BE2C (cell line): Measurements from ENCODE around the gene ADCK1.
A peak's percentile ranks its signal among the peaks of the same experiment; 100 is the strongest.
"Not testable (repeated sequence)": the region's sequence is repeated elsewhere in the genome, so short reads cannot be mapped to it uniquely, and the experiment has no call there.

ENCODE experiments used
- DNase-seq: peaks from one replicate; pipeline ENCODE4 v3.0.0-alpha.2; 2020
- H3K27me3 ChIP-seq: fragments of 250-450 bp; sonication (Bioruptor Pico); 2 replicates; pipeline ENCODE4 v1.5.1; 2020; ENCODE audit warnings: mild to moderate bottlenecking
- H3K36me3 ChIP-seq: fragments of 250-450 bp; sonication (Bioruptor Pico); 2 replicates; pipeline ENCODE4 v1.5.1; 2020; ENCODE audit warnings: mild to moderate bottlenecking
- H3K4me1 ChIP-seq: fragments of 250-450 bp; sonication (Bioruptor Pico); 2 replicates; pipeline ENCODE4 v1.5.1; 2020
- H3K4me3 ChIP-seq: 2 replicates; pipeline ENCODE4 v1.5.1; 2011; ENCODE audit warnings: low read depth, low read length
- H3K9me3 ChIP-seq: fragments of 250-450 bp; sonication (Bioruptor Pico); 2 replicates; pipeline ENCODE4 v1.5.1; 2020
- TF ChIP-seq, protein P1 (sequence below): IDR thresholded peaks from 2 replicates; pipeline ENCODE4 v1.5.1; 2012; ENCODE audit warnings: mild to moderate bottlenecking, low read depth, low read length

Gene ADCK1

DNA sequence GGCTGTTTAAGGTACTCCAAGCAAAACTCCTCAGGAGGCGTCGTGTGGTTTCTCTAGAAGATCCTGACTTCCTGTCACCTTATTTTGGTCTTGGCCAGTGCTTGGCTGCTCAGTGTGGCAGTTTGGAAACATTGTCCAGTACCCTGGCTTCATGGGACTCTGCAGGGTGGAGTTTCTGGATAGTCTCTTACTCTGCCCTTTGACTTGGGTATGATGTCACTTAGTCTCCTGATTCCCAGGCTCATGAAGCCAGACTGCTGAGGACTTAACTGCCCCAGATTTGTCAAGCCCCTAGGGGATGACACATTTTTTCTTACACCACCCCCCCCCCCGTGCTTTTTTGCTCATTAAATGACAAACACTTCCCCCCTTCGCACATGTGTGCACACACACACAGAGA lies 82.7 kb downstream of the ADCK1 start:
- TF ChIP-seq, protein P1, sequence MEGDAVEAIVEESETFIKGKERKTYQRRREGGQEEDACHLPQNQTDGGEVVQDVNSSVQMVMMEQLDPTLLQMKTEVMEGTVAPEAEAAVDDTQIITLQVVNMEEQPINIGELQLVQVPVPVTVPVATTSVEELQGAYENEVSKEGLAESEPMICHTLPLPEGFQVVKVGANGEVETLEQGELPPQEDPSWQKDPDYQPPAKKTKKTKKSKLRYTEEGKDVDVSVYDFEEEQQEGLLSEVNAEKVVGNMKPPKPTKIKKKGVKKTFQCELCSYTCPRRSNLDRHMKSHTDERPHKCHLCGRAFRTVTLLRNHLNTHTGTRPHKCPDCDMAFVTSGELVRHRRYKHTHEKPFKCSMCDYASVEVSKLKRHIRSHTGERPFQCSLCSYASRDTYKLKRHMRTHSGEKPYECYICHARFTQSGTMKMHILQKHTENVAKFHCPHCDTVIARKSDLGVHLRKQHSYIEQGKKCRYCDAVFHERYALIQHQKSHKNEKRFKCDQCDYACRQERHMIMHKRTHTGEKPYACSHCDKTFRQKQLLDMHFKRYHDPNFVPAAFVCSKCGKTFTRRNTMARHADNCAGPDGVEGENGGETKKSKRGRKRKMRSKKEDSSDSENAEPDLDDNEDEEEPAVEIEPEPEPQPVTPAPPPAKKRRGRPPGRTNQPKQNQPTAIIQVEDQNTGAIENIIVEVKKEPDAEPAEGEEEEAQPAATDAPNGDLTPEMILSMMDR, result no peak
- H3K36me3 ChIP-seq, result no peaks in the 10 kb centered on the region
- H3K4me3 ChIP-seq, result peak overlapping the region; percentile 25
- no peaks in the 10 kb centered on the region for H3K27me3 ChIP-seq
- no peaks in the 10 kb centered on the region for H3K9me3 ChIP-seq
- DNase-seq, result peak; percentile 53
- H3K4me1 ChIP-seq, result peaks cover 37% of the 10 kb centered on the region

DNA sequence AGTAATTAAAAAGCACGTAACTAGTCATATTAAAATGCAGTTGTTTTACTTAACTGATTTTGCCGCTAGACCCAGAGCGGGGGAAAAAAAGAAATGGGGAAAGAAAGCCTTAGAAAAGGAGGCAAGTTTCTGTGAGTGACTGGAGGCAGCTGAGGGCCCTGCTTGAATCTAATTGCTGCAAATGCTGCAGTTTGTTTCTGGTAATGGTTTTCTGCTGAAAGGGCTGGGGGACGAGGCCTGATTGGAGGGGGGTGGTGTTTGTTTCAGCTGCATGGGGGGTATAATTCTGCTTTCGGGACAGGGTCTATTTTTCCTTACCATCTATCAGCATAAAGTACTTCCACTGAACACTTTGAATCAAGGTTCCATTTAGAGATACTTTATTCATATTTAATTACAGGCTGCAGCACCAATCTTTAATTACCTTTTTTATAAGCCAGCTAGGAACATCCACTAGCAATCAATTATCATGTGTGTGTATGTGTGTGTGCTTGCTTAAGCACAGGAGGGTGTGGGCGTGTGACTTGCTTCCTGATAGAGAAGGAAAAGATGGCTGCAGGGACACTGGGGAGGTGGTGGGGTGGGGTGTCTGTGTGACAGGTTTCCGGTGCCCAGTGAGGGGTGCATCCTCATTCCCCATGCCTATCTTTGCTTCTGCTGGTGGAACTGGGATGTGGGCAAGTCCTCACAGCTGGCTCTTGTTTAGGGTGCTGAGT lies 83.4 kb downstream of the ADCK1 start:
- DNase-seq, result peak; percentile 26
- TF ChIP-seq, protein P1, result no peak
- no peak overlapping the region; the same call in 1 of the 2 replicates for H3K4me3 ChIP-seq
- no peaks in the 10 kb centered on the region for H3K9me3 ChIP-seq
- peaks cover 37% of the 10 kb centered on the region for H3K4me1 ChIP-seq
- no peaks in the 10 kb centered on the region for H3K27me3 ChIP-seq
- H3K36me3 ChIP-seq, result no peaks in the 10 kb centered on the region

DNA sequence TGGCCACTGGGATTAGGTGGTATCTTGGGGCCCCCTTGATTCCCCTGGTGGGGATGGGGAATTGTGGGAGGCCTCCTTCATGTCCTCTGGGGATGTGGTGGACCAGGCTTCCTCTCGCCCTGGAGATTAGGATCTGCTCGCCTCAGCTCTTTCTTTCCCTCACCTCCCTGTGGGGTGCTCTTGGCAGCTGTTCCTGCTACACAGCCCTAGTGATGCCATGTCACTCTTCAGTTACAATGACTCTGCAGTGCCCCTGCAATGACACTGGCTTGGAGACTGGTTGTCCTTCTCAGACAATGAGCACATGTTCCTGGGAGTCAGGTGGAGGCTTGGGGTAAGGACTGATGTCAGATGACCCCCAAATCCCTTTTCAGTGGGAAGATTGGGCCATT lies 83.9 kb downstream of the ADCK1 start:
- peaks cover 37% of the 10 kb centered on the region for H3K4me1 ChIP-seq
- peak; percentile 24 for DNase-seq
- no peaks in the 10 kb centered on the region for H3K27me3 ChIP-seq
- no peaks in the 10 kb centered on the region for H3K36me3 ChIP-seq
- H3K4me3 ChIP-seq, result no peak overlapping the region
- TF ChIP-seq, protein P1, result no peak
- H3K9me3 ChIP-seq, result no peaks in the 10 kb centered on the region

DNA sequence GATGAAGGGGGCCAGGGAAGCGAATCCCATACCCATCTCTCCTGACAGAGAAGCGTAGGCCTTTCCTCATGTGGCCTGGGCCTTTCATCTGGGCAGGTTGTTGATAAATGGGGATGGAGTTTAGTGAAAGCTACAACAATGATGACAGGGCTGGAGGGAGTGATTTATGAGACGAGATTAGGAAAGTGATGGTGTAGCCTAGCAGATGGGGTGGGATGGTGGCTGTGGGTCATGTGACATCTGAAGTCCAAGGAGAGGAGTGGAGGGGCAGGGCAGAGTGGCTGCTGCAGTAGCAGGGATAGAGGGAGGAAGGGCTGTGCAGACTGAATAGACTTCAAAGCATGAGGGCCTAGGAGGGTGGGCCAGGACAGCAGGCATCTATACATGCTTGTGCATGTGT lies 85.5 kb downstream of the ADCK1 start:
- H3K36me3 ChIP-seq, result no peaks in the 10 kb centered on the region
- H3K9me3 ChIP-seq, result no peaks in the 10 kb centered on the region
- TF ChIP-seq, protein P1, result no peak
- H3K27me3 ChIP-seq, result no peaks in the 10 kb centered on the region
- peak; percentile 76 for DNase-seq
- no peak overlapping the region for H3K4me3 ChIP-seq
- peaks cover 35% of the 10 kb centered on the region for H3K4me1 ChIP-seq

DNA sequence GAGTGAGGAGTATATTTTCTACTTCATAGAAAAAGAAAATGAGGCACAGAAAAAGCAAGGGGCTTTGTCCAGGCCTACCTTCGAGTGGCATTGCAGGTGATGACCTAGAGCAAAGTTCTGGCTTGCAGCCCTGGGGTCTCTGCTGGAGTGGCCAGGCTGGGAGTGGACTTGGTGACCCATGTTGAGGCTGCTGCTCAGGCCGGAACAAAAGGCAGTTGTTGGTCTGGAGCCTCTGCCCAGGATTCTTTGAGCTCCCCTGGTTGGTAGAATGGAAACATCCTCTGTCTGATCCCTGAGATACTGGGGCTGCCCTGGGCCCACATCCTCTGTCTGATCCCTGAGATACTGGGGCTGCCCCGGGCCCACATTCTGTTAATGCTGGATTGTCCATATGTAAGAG lies 86.1 kb downstream of the ADCK1 start:
- no peaks in the 10 kb centered on the region for H3K36me3 ChIP-seq
- H3K4me3 ChIP-seq, result no peak overlapping the region
- H3K4me1 ChIP-seq, result peaks cover 32% of the 10 kb centered on the region
- TF ChIP-seq, protein P1, result no peak
- H3K27me3 ChIP-seq, result no peaks in the 10 kb centered on the region
- DNase-seq, result no peak
- no peaks in the 10 kb centered on the region for H3K9me3 ChIP-seq

DNA sequence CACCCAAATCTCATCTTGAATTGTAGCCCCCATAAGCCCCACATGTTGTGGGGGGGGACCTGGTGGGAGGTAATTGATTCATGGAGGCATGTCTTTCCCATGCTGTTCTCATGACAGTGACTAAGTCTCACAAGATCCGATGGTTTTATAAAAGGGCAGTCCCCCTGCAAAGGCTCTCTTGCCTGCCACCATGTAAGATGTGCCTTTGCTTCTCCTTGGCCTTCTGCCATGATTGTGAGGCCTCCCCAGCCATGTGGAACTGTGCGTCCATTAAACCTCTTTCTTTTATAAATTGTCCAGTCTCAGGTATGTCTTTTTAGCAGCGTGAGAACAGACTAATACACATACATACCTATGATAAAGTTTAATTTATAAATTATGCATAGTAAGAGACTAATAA lies 89.0 kb downstream of the ADCK1 start:
- not testable (repeated sequence) for DNase-seq, H3K4me1 ChIP-seq, H3K27me3 ChIP-seq, H3K9me3 ChIP-seq, H3K36me3 ChIP-seq, H3K4me3 ChIP-seq
